GM20000 (cell line): ENCODE data around the gene SP140L.
"Not testable (repeated sequence)": the region's sequence is repeated elsewhere in the genome, so short reads cannot be mapped to it uniquely, and the experiment has no call there.

Experiments
- DNase-seq: peaks from one replicate; pipeline ENCODE4 v3.0.0; 2012; ENCODE audit warnings: low spot score
- CTCF ChIP-seq: IDR thresholded peaks from 2 replicates; pipeline ENCODE4 v1.5.1; 2012; ENCODE audit warnings: mild to moderate bottlenecking, control low read depth; ENCODE audit errors: extremely low read depth, missing control alignments

The SP140L gene

GRCh38 chr2:230394301-230394700 lies 67.3 kb downstream of the SP140L start:
- TF ChIP-seq CTCF = no peak
- no peak for DNase-seq

- not testable (repeated sequence) for DNase-seq
These were observed 71.7 kb downstream of the SP140L start for GRCh38 chr2:230398698-230399097.

GRCh38 chr2:230400041-230400440 lies 73.0 kb downstream of the SP140L start:
- TF ChIP-seq CTCF = no peak
- no peak for DNase-seq

GRCh38 chr2:230400454-230400853 lies 73.5 kb downstream of the SP140L start:
- DNase-seq = no peak
- no peak for TF ChIP-seq CTCF

GRCh38 chr2:230401026-230401425 lies 74.0 kb downstream of the SP140L start:
- not testable (repeated sequence) for DNase-seq

GRCh38 chr2:230403746-230404145 lies 76.8 kb downstream of the SP140L start:
- TF ChIP-seq CTCF = no peak
- DNase-seq = no peak

GRCh38 chr2:230405824-230406223 lies 78.8 kb downstream of the SP140L start:
- no peak for DNase-seq
- no peak for TF ChIP-seq CTCF

- no peak for DNase-seq
- no peak for TF ChIP-seq CTCF
These were observed 81.3 kb downstream of the SP140L start for GRCh38 chr2:230408244-230408842.

GRCh38 chr2:230409316-230409715 lies 82.3 kb downstream of the SP140L start:
- DNase-seq = not testable (repeated sequence)
